ENCODE measurements around the gene CORIN. TPM values are rescaled to one million over a fixed set of nuclear protein-coding genes. Genes with fewer than 3 reads are reported as not detected.

CORIN gene
- polyA plus RNA-seq, 1 donor (not counting 4 experiments of a cell fraction or from before 2014, with no cell fraction given) = 0.14 TPM

GRCh38 chr4:47749858-47750257 is 88.0 kb downstream of the CORIN start:
- H3K4me1 ChIP-seq (ENCODE audit: control insufficient read depth, extremely low read depth, insufficient read depth, low read length) = no peaks in the 10 kb centered on the region
- dilution Hi-C loops (cut with MboI; ENCODE audit: extremely low pct_ligation_motif_present, low sequenced_read_pairs) = no loop called here
- H3K27me3 ChIP-seq (ENCODE audit: control insufficient read depth, extremely low read depth, insufficient read depth, low read length) = no peaks in the 10 kb centered on the region
- no peaks in the 10 kb centered on the region for H3K79me2 ChIP-seq (ENCODE audit: control insufficient read depth, insufficient read depth, low read length)
- TF ChIP-seq EZH2 (IDR thresholded peaks at IDR 0.05; ENCODE audit: low read length) (no peak), CTCF (optimal IDR thresholded peaks at IDR 0.05 in 1 of 3, IDR thresholded peaks at IDR 0.05 in 1 of 3, conservative IDR thresholded peaks at IDR 0.05 in 1 of 3; ENCODE audit: extremely low read depth in 1 of 3, insufficient read depth in 2 of 3, low read length in 3 of 3) (no peak)
- H3K9me1 ChIP-seq (ENCODE audit: control insufficient read depth, extremely low read depth, insufficient read depth, low read length) = no peaks in the 10 kb centered on the region
- H2AFZ ChIP-seq (ENCODE audit: control insufficient read depth, low read length) = no peak overlapping the region
- H3K9ac ChIP-seq (ENCODE audit: control insufficient read depth, extremely low read depth, insufficient read depth, low read length) = no peak overlapping the region
- H4K20me1 ChIP-seq (ENCODE audit: control insufficient read depth, extremely low read depth, insufficient read depth, low read length) = no peaks in the 10 kb centered on the region
- FAIRE-seq = no peak
- H3K27ac ChIP-seq (ENCODE audit: control insufficient read depth, insufficient read depth, low read length) = no peak overlapping the region
- DNase-seq (ENCODE audit: low read depth, low spot score) = no peak
- H3K4me2 ChIP-seq (ENCODE audit: control insufficient read depth, extremely low read depth, insufficient read depth, low read depth, low read length) = no peak overlapping the region
- H3K36me3 ChIP-seq (ENCODE audit: control insufficient read depth in 2 of 2, extremely low read depth in 1 of 2, insufficient read depth in 2 of 2, low read length in 2 of 2) = no peaks in the 10 kb centered on the region
- no peak overlapping the region for H3K4me3 ChIP-seq (ENCODE audit: control insufficient read depth in 2 of 3, extremely low read depth in 1 of 3, insufficient read depth in 2 of 3, low read depth in 1 of 3, low read length in 3 of 3)
- H3K9me3 ChIP-seq (ENCODE audit: control insufficient read depth, low read depth, low read length) = no peaks in the 10 kb centered on the region

GRCh38 chr4:47749060-47749459 is 88.8 kb downstream of the CORIN start:
- H2AFZ ChIP-seq (ENCODE audit: control insufficient read depth, low read length) = no peak overlapping the region
- no peak for FAIRE-seq
- TF ChIP-seq EZH2 (IDR thresholded peaks at IDR 0.05; ENCODE audit: low read length) = no peak
- no peak for TF ChIP-seq CTCF (optimal IDR thresholded peaks at IDR 0.05 in 1 of 3, IDR thresholded peaks at IDR 0.05 in 1 of 3, conservative IDR thresholded peaks at IDR 0.05 in 1 of 3; ENCODE audit: extremely low read depth in 1 of 3, insufficient read depth in 2 of 3, low read length in 3 of 3)
- no peak overlapping the region for H3K4me3 ChIP-seq (ENCODE audit: control insufficient read depth in 2 of 3, extremely low read depth in 1 of 3, insufficient read depth in 2 of 3, low read depth in 1 of 3, low read length in 3 of 3)
- no peaks in the 10 kb centered on the region for H3K36me3 ChIP-seq (ENCODE audit: control insufficient read depth in 2 of 2, extremely low read depth in 1 of 2, insufficient read depth in 2 of 2, low read length in 2 of 2)
- no peaks in the 10 kb centered on the region for H3K9me1 ChIP-seq (ENCODE audit: control insufficient read depth, extremely low read depth, insufficient read depth, low read length)
- no peaks in the 10 kb centered on the region for H3K79me2 ChIP-seq (ENCODE audit: control insufficient read depth, insufficient read depth, low read length)
- no peaks in the 10 kb centered on the region for H3K4me1 ChIP-seq (ENCODE audit: control insufficient read depth, extremely low read depth, insufficient read depth, low read length)
- no peak overlapping the region for H3K9ac ChIP-seq (ENCODE audit: control insufficient read depth, extremely low read depth, insufficient read depth, low read length)
- H3K27ac ChIP-seq (ENCODE audit: control insufficient read depth, insufficient read depth, low read length) = no peak overlapping the region
- no peaks in the 10 kb centered on the region for H4K20me1 ChIP-seq (ENCODE audit: control insufficient read depth, extremely low read depth, insufficient read depth, low read length)
- no peak for DNase-seq (ENCODE audit: low read depth, low spot score)
- H3K9me3 ChIP-seq (ENCODE audit: control insufficient read depth, low read depth, low read length) = no peaks in the 10 kb centered on the region
- dilution Hi-C loops (cut with MboI; ENCODE audit: extremely low pct_ligation_motif_present, low sequenced_read_pairs) = no loop called here
- no peak overlapping the region for H3K4me2 ChIP-seq (ENCODE audit: control insufficient read depth, extremely low read depth, insufficient read depth, low read depth, low read length)
- no peaks in the 10 kb centered on the region for H3K27me3 ChIP-seq (ENCODE audit: control insufficient read depth, extremely low read depth, insufficient read depth, low read length)

Data from keratinocyte (primary cell).